GM13976 (cell line): ENCODE results near the gene IARS1.

ENCODE experiments used
- DNase-seq: peaks from one replicate; pipeline ENCODE4 v3.0.0; 2012; ENCODE audit warnings: low spot score
- CTCF ChIP-seq: IDR thresholded peaks from 2 replicates; pipeline ENCODE4 v1.5.1; 2012; ENCODE audit warnings: borderline replicate concordance, mild to moderate bottlenecking; ENCODE audit not compliant: insufficient read depth; ENCODE audit errors: extremely low read depth, missing control alignments, control extremely low read depth
- in situ Hi-C: fragments of 300-500 bp; cut with MboI; formaldehyde crosslinking; loops from one replicate; pipeline ENCODE4 v1.12.0; 2022; ENCODE audit warnings: low sequenced_read_pairs, mixed read lengths, inconsistent platforms; ENCODE audit not compliant: unreplicated experiment

IARS1 gene

GRCh38 chr9:92293452-92294296 is at the start of gene IARS1:
IARS1 (minus strand) TSS chr9:92293697; CDS start chr9:92289419, 4,278 bp downstream.
- TF ChIP-seq CTCF, result no peak
- in situ Hi-C loops, result no loop called here
- peak; percentile 97 for DNase-seq

GRCh38 chr9:92342825-92343488 is 49.5 kb upstream of the IARS1 start:
- in situ Hi-C loops, result no loop called here
- DNase-seq, result no peak
- TF ChIP-seq CTCF, result no peak

- DNase-seq, result no peak
- in situ Hi-C loops, result no loop called here
- no peak for TF ChIP-seq CTCF
These were observed 48.1 kb upstream of the IARS1 start for GRCh38 chr9:92341578-92341977.

DNA sequence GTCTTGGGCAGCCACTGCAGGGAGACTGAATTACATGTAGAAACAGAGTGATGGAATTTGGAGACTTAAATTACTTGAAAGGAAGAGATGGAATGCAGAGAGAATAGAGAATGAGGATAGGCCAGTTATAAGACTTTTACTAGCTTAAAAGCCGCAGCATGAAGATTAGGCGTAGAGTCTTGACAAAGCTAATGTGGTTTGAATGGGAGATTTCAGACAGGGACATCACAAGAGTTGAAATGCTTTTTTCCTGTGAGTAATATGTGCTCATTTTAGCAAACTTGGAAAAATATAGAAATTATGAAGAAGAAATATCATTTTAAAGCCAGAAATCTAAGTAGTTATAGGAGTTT is 39.8 kb upstream of the IARS1 start:
- no peak for TF ChIP-seq CTCF
- in situ Hi-C loops, result loop anchor here (10.0 kb wide), 1 partner anchor 302 kb away; no protein-coding TSS in a partner anchor
- no peak for DNase-seq

GRCh38 chr9:92332577-92333281 is 39.2 kb upstream of the IARS1 start:
- no peak for DNase-seq
- no peak for TF ChIP-seq CTCF
- in situ Hi-C loops, result loop anchor here (10.0 kb wide), 1 partner anchor 302 kb away; no protein-coding TSS in a partner anchor

DNA sequence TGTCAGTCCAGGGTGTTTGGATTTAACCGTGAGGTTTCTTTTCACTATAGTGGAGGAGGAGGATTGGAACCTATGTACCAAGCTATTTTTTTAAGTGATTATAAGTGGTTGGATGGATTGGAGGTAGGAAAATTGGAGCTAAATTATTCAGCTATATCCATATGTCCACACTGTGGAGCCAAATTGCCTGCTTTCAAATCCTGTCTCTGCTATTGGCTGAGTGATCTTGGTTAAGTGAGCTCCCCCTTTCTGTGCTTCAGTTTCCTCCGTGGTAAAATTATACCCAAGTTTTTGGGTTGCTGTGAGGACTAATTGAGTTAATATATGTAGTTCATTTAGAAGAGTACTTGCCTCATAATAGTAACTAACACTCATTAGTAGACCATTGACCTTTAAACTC is 34.7 kb upstream of the IARS1 start:
- DNase-seq, result peak; percentile 39
- in situ Hi-C loops, result no loop called here
- TF ChIP-seq CTCF, result peak; percentile 20
